Parathyroid adenoma (tissue), 2 donors: ENCODE measurements around the gene PTAR1.

Experiments
- H2AFZ ChIP-seq: fragments of 300-600 bp; sonication (generic); one replicate; pipeline ENCODE4 v1.7.0; 2017; ENCODE audit warnings: antibody characterized with exemption, mild to moderate bottlenecking
- H3K27ac ChIP-seq: fragments of 300-600 bp; sonication (generic); one replicate; pipeline ENCODE4 v1.7.0; 2017
- H3K27me3 ChIP-seq: fragments of 300-600 bp; sonication (generic); one replicate; pipeline ENCODE4 v1.7.0; 2017; ENCODE audit warnings: low read length; ENCODE audit not compliant: control insufficient read depth, insufficient read depth
- H3K36me3 ChIP-seq: fragments of 300-600 bp; sonication (generic); one replicate; pipeline ENCODE4 v1.7.0; 2017; ENCODE audit warnings: low read length; ENCODE audit not compliant: control insufficient read depth, insufficient read depth
- H3K4me1 ChIP-seq: fragments of 300-600 bp; sonication (generic); one replicate; pipeline ENCODE4 v1.7.0; 2017; ENCODE audit warnings: control low read depth
- H3K4me2 ChIP-seq: fragments of 300-600 bp; sonication (generic); one replicate; pipeline ENCODE4 v1.7.0; 2017; ENCODE audit warnings: low read length
- H3K4me3 ChIP-seq: fragments of 300-600 bp; sonication (generic); one replicate; pipeline ENCODE4 v1.7.0; 2017; ENCODE audit warnings: low read depth, low read length
- H3K79me2 ChIP-seq: fragments of 300-600 bp; sonication (generic); one replicate; pipeline ENCODE4 v1.7.0; 2017; ENCODE audit warnings: control low read depth
- H3K9ac ChIP-seq: fragments of 300-600 bp; sonication (generic); one replicate; pipeline ENCODE4 v1.7.0; 2017; ENCODE audit warnings: mild to moderate bottlenecking
- H3K9me3 ChIP-seq: fragments of 300-600 bp; sonication (generic); one replicate; pipeline ENCODE4 v1.7.0; 2017; ENCODE audit warnings: low read length; ENCODE audit not compliant: control insufficient read depth
- TF ChIP-seq, protein P1 (sequence below): fragments of 300-600 bp; sonication (generic); IDR thresholded peaks from one replicate; pipeline ENCODE4 v1.7.0; 2017; ENCODE audit warnings: antibody characterized with exemption, mild to moderate bottlenecking
- donor health status: primary hyperparathyroidism.

Gene PTAR1

GRCh38 chr9:69674716-69675438 lies 84.9 kb downstream of the PTAR1 start:
- peak overlapping the region; percentile 32 for H3K27ac ChIP-seq
- no peak overlapping the region for H3K4me3 ChIP-seq
- H3K27me3 ChIP-seq, result no peaks in the 10 kb centered on the region
- no peaks in the 10 kb centered on the region for H3K79me2 ChIP-seq
- peak overlapping the region; percentile 41 for H3K4me2 ChIP-seq
- no peaks in the 10 kb centered on the region for H3K9me3 ChIP-seq
- H3K4me1 ChIP-seq, result peaks cover 6% of the 10 kb centered on the region
- TF ChIP-seq, protein P1, sequence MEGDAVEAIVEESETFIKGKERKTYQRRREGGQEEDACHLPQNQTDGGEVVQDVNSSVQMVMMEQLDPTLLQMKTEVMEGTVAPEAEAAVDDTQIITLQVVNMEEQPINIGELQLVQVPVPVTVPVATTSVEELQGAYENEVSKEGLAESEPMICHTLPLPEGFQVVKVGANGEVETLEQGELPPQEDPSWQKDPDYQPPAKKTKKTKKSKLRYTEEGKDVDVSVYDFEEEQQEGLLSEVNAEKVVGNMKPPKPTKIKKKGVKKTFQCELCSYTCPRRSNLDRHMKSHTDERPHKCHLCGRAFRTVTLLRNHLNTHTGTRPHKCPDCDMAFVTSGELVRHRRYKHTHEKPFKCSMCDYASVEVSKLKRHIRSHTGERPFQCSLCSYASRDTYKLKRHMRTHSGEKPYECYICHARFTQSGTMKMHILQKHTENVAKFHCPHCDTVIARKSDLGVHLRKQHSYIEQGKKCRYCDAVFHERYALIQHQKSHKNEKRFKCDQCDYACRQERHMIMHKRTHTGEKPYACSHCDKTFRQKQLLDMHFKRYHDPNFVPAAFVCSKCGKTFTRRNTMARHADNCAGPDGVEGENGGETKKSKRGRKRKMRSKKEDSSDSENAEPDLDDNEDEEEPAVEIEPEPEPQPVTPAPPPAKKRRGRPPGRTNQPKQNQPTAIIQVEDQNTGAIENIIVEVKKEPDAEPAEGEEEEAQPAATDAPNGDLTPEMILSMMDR, result no peak
- H3K9ac ChIP-seq, result no peak overlapping the region
- H2AFZ ChIP-seq, result peak overlapping the region; percentile 74
- H3K36me3 ChIP-seq, result no peaks in the 10 kb centered on the region

GRCh38 chr9:69674112-69674685 lies 85.6 kb downstream of the PTAR1 start:
- H3K79me2 ChIP-seq, result no peaks in the 10 kb centered on the region
- peak overlapping the region; percentile 74 for H2AFZ ChIP-seq
- H3K4me1 ChIP-seq, result peaks cover 6% of the 10 kb centered on the region
- H3K27ac ChIP-seq, result peak overlapping the region; percentile 32
- H3K9me3 ChIP-seq, result no peaks in the 10 kb centered on the region
- peak overlapping the region; percentile 41 for H3K4me2 ChIP-seq
- no peaks in the 10 kb centered on the region for H3K27me3 ChIP-seq
- no peak overlapping the region for H3K9ac ChIP-seq
- no peak overlapping the region for H3K4me3 ChIP-seq
- TF ChIP-seq, protein P1, result no peak
- no peaks in the 10 kb centered on the region for H3K36me3 ChIP-seq

GRCh38 chr9:69673311-69673640 lies 86.5 kb downstream of the PTAR1 start:
- H3K4me1 ChIP-seq, result peaks cover 6% of the 10 kb centered on the region
- peak overlapping the region; percentile 57 for H3K27ac ChIP-seq
- H3K4me2 ChIP-seq, result peak overlapping the region; percentile 98
- no peaks in the 10 kb centered on the region for H3K36me3 ChIP-seq
- TF ChIP-seq, protein P1, result no peak
- no peaks in the 10 kb centered on the region for H3K27me3 ChIP-seq
- no peak overlapping the region for H3K9ac ChIP-seq
- H3K79me2 ChIP-seq, result no peaks in the 10 kb centered on the region
- H3K4me3 ChIP-seq, result peak overlapping the region; percentile 73
- H2AFZ ChIP-seq, result peak overlapping the region; percentile 89
- H3K9me3 ChIP-seq, result no peaks in the 10 kb centered on the region

- H3K27ac ChIP-seq, result peak overlapping the region; percentile 57
- no peaks in the 10 kb centered on the region for H3K27me3 ChIP-seq
- no peak overlapping the region for H3K9ac ChIP-seq
- TF ChIP-seq, protein P1, result peak; percentile 77
- H3K36me3 ChIP-seq, result no peaks in the 10 kb centered on the region
- no peaks in the 10 kb centered on the region for H3K79me2 ChIP-seq
- H3K4me1 ChIP-seq, result peaks cover 6% of the 10 kb centered on the region
- peak overlapping the region; percentile 73 for H3K4me3 ChIP-seq
- peak overlapping the region; percentile 89 for H2AFZ ChIP-seq
- H3K9me3 ChIP-seq, result no peaks in the 10 kb centered on the region
- peak overlapping the region; percentile 98 for H3K4me2 ChIP-seq
These were observed 87.1 kb downstream of the PTAR1 start for GRCh38 chr9:69672596-69673310.
